Adrenal gland (tissue), 5 donors: ENCODE data around the gene ARHGAP36.

ENCODE experiments used
- POLR2A ChIP-seq, 2 donors: fragments of 450-650 bp; IDR thresholded peaks; one replicate each; pipeline ENCODE4 v1.6.1; 2017; ENCODE audit warnings: antibody characterized with exemption in 2 of 2, mild to moderate bottlenecking in 2 of 2, moderate library complexity in 1 of 2
- TF ChIP-seq, protein P1 (sequence below), 6 experiments: fragments of 450-650 bp in 4 of 6; fragments of 200-600 bp in 2 of 6; sonication (generic) in 1 of 6; IDR thresholded peaks; 1 replicate in 5 of 6; 2 replicates in 1 of 6; pipeline versions ENCODE4 v1.5.1 to v1.8.0; 2016 to 2021; ENCODE audit warnings: antibody characterized with exemption in 6 of 6, mild to moderate bottlenecking in 2 of 6, moderate library complexity in 1 of 6
- donor health status: DM: no; HTN: no; CAD: no.

- TF ChIP-seq, protein P1, sequence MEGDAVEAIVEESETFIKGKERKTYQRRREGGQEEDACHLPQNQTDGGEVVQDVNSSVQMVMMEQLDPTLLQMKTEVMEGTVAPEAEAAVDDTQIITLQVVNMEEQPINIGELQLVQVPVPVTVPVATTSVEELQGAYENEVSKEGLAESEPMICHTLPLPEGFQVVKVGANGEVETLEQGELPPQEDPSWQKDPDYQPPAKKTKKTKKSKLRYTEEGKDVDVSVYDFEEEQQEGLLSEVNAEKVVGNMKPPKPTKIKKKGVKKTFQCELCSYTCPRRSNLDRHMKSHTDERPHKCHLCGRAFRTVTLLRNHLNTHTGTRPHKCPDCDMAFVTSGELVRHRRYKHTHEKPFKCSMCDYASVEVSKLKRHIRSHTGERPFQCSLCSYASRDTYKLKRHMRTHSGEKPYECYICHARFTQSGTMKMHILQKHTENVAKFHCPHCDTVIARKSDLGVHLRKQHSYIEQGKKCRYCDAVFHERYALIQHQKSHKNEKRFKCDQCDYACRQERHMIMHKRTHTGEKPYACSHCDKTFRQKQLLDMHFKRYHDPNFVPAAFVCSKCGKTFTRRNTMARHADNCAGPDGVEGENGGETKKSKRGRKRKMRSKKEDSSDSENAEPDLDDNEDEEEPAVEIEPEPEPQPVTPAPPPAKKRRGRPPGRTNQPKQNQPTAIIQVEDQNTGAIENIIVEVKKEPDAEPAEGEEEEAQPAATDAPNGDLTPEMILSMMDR (IDR thresholded peaks at IDR 0.05) = no peak
- no peak for TF ChIP-seq POLR2A (IDR thresholded peaks at IDR 0.05)
Observed at GRCh38 chrX:131040781-131041180, 17.4 kb upstream of the ARHGAP36 start.
